Measurements from ENCODE around the gene PELO. TPM values are rescaled to one million over a fixed set of nuclear protein-coding genes. Genes with fewer than 3 reads are reported as not detected.
"Not testable (repeated sequence)": the region's sequence is repeated elsewhere in the genome, so short reads cannot be mapped to it uniquely, and the experiment has no call there.

Gene PELO
- total RNA-seq, 1 donor from 2014 or later, result 82.4 TPM

GRCh38 chr5:52743529-52743928 lies 44.2 kb upstream of the PELO start:
- H3K4me3 Mint-ChIP-seq (ENCODE audit: unreplicated experiment), result no peak overlapping the region
- no peaks in the 10 kb centered on the region for H3K9me3 Mint-ChIP-seq (ENCODE audit: unreplicated experiment)
- no peak overlapping the region for H3K27ac Mint-ChIP-seq (ENCODE audit: unreplicated experiment)
- H3K36me3 Mint-ChIP-seq (ENCODE audit: unreplicated experiment), result no peaks in the 10 kb centered on the region
- no peak for DNase-seq (ENCODE audit: extremely low spot score, unreplicated experiment)
- no peaks in the 10 kb centered on the region for H3K27me3 Mint-ChIP-seq (ENCODE audit: unreplicated experiment)
- TF ChIP-seq CTCF (IDR thresholded peaks at IDR 0.05), result no peak
- H3K4me1 Mint-ChIP-seq (ENCODE audit: unreplicated experiment), result peaks cover 48% of the 10 kb centered on the region

DNA sequence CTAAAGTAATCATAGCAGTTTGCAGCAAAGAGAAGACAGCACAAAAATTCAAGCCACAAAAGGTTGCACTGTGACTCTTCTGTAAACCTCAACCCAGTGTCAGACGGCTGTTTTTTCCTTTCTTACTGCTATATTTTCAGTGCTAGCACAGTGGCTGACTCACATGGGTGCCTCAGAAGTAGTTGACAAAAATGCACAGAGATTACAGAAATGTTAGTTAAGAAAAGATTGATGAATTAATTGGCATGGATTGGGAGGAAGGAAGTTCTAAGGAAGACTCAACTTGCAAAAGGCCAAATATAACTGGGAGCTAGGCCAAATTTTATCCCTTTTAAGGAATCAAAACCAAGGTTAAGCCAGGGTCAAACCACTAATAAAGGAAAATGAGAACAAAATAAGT lies 43.7 kb upstream of the PELO start:
- Mint-ChIP-seq H3K27ac (ENCODE audit: unreplicated experiment) (no peak overlapping the region), H3K4me3 (ENCODE audit: unreplicated experiment) (no peak overlapping the region), H3K27me3 (ENCODE audit: unreplicated experiment) (no peaks in the 10 kb centered on the region), H3K4me1 (ENCODE audit: unreplicated experiment) (peaks cover 49% of the 10 kb centered on the region), H3K9me3 (ENCODE audit: unreplicated experiment) (no peaks in the 10 kb centered on the region), H3K36me3 (ENCODE audit: unreplicated experiment) (no peaks in the 10 kb centered on the region)
- no peak for TF ChIP-seq CTCF (IDR thresholded peaks at IDR 0.05)
- DNase-seq (ENCODE audit: extremely low spot score, unreplicated experiment), result no peak

GRCh38 chr5:52744867-52745458 lies 42.8 kb upstream of the PELO start:
- H3K4me3 Mint-ChIP-seq (ENCODE audit: unreplicated experiment); H3K9me3 Mint-ChIP-seq (ENCODE audit: unreplicated experiment); DNase-seq (ENCODE audit: extremely low spot score, unreplicated experiment); H3K27ac Mint-ChIP-seq (ENCODE audit: unreplicated experiment); H3K27me3 Mint-ChIP-seq (ENCODE audit: unreplicated experiment); H3K36me3 Mint-ChIP-seq (ENCODE audit: unreplicated experiment): not testable (repeated sequence)
- H3K4me1 Mint-ChIP-seq (ENCODE audit: unreplicated experiment), result peaks cover 48% of the 10 kb centered on the region

- Mint-ChIP-seq H3K27me3 (ENCODE audit: unreplicated experiment) (no peaks in the 10 kb centered on the region), H3K4me3 (ENCODE audit: unreplicated experiment) (no peak overlapping the region), H3K9me3 (ENCODE audit: unreplicated experiment) (no peaks in the 10 kb centered on the region), H3K4me1 (ENCODE audit: unreplicated experiment) (peaks cover 42% of the 10 kb centered on the region), H3K27ac (ENCODE audit: unreplicated experiment) (peak overlapping the region; percentile 6), H3K36me3 (ENCODE audit: unreplicated experiment) (no peaks in the 10 kb centered on the region)
- DNase-seq (ENCODE audit: extremely low spot score, unreplicated experiment), result no peak
- no peak for TF ChIP-seq CTCF (IDR thresholded peaks at IDR 0.05)
These were observed 41.2 kb upstream of the PELO start for GRCh38 chr5:52746539-52746938.

DNA sequence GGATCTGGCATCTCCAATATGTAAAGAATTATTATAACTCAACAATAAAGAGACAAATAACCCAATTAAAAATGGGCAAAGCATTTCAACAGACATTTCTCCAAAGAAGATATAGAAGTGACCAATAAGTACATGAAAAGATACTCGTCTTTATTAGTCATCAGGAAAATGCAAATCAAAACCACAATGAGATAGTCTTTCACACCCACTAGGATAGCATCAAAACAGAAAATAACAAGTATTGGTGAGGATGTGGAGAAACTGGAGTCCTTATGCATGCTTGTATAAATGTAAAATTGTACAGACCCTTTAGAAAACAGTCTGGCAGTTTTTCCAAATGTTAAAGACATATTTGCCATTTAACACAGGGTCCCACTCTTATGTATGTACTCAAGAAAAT lies 39.1 kb upstream of the PELO start:
- Mint-ChIP-seq H3K27me3 (ENCODE audit: unreplicated experiment) (no peaks in the 10 kb centered on the region), H3K36me3 (ENCODE audit: unreplicated experiment) (no peaks in the 10 kb centered on the region), H3K4me3 (ENCODE audit: unreplicated experiment) (no peak overlapping the region), H3K4me1 (ENCODE audit: unreplicated experiment) (peaks cover 28% of the 10 kb centered on the region), H3K9me3 (ENCODE audit: unreplicated experiment) (no peaks in the 10 kb centered on the region), H3K27ac (ENCODE audit: unreplicated experiment) (no peak overlapping the region)
- no peak for TF ChIP-seq CTCF (IDR thresholded peaks at IDR 0.05)
- DNase-seq (ENCODE audit: extremely low spot score, unreplicated experiment), result no peak

GRCh38 chr5:52749666-52750065 lies 38.0 kb upstream of the PELO start:
- no peaks in the 10 kb centered on the region for H3K9me3 Mint-ChIP-seq (ENCODE audit: unreplicated experiment)
- H3K27ac Mint-ChIP-seq (ENCODE audit: unreplicated experiment), result no peak overlapping the region
- peaks cover 21% of the 10 kb centered on the region for H3K4me1 Mint-ChIP-seq (ENCODE audit: unreplicated experiment)
- H3K36me3 Mint-ChIP-seq (ENCODE audit: unreplicated experiment), result no peaks in the 10 kb centered on the region
- no peak overlapping the region for H3K4me3 Mint-ChIP-seq (ENCODE audit: unreplicated experiment)
- no peak for TF ChIP-seq CTCF (IDR thresholded peaks at IDR 0.05)
- DNase-seq (ENCODE audit: extremely low spot score, unreplicated experiment), result no peak
- no peaks in the 10 kb centered on the region for H3K27me3 Mint-ChIP-seq (ENCODE audit: unreplicated experiment)
